ENCODE data around the gene MYO6.

MYO6 gene

DNA sequence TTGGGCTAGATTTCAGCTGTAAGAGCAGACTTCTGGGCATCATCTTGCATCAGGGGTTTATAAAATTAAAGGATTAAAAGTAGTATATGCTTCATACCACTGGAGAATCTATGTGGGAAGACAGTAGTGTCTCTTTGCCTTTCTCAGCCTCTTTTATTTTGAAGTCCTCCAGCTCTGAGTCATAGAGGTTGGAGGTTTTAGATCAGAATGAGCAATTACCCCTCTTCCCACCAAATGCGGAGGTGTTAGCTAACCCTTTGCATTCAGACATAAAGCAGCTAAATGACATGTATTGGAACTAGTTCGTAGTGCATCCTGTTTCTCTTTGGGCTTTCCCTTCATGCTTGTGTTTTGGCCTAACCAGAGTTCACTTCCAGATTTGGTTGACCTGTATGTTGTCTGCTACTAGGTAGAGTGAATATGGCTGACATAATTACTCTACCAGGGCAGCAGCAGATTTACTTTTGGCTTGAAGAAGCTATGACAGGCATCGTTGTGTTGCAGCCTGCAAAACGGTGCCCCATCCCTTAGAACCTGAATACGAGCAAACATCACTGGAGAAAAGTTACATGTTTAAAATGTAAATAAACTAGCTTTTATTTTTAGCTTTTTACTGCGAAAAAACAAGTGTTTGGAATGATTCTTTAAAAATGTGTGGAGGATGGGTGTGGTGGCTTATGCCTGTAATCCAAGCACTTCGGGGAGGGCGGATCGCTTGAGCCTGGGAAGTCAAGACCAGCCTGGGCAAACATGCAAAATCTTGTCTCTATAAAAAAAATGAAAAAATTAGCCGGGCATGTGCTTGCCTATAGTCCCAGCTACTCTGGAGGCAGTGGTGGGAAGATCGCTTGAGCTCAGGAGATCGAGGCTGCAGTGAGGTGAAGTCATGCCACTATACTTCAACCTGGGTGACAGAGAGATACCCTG is 82.2 kb downstream of the MYO6 start:
- no peak for DNase-seq

DNA sequence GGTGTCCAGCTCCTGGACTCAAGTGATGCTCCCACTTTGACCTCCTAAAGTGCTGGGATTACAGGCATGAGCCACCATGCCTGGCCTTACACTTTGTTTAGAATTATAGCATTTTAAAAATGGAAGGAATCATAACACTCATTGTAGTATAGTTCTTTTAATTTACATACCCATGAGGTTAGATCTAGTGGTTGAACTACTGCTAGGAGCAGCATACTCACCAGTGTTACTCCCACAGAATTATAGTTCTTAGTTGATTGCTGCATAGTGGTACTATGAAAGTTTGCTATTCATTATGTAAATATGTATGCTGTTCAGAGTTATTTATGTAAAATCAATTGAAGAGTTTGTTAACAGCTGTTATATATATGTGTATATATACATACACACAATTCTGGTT is 85.4 kb downstream of the MYO6 start:
- DNase-seq: no peak

DNA sequence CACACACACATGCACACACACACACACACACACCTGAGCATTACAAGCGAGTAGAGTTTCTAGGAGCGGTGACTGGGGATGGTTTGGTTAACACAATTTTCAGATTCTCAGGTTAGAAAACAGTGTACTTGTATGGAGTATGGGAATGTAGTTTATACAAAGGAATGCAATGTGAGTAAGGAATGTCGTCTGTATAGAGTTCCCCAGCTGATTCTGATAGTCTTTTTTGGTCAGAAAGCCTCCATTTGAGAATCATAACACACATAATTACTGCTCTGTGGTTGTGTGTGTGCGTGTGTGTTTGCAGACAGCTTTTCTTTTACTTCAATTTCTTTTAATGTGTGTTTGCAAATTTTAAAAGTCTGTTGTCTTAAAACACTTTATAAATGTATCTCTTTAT is 93.2 kb downstream of the MYO6 start:
- no peak for DNase-seq

DNA sequence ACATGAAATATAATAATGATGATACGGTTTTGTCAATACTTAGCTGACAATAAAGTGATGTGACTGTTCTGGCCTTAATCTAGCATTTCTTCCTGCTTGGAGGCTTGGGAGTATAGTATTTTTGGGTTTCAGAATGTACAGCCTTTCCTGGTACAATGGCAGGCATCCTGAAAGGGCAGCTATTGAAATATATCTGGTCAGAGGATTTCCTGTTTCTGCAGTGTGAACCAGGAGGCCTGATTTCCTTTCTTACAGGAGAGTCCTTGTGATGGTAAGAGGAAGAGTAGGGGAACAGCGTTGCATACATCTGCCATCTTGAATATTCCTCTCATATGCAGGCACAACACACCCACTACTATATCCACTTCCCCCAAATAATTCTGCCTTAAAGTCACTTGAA is 93.7 kb downstream of the MYO6 start:
- DNase-seq: no peak

DNA sequence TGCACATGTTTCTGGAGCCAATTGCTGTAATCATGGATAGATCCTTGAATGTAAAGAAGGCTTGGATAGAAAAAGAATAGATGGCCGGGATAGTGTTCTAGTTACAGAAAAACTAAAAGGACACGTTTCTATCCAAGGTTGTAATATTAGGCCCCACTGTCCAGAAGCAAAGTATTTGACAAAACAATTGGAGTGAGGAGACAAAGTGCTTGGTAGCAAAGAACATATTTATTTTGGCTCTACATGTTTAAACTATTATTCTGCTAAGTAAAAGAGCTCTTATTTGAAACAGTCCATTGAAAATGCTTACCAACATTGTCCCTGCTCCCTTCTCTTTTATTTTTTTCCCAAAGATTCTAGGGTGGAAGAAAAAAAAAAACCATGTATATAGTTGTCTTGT is 94.4 kb downstream of the MYO6 start:
- DNase-seq: no peak

DNA sequence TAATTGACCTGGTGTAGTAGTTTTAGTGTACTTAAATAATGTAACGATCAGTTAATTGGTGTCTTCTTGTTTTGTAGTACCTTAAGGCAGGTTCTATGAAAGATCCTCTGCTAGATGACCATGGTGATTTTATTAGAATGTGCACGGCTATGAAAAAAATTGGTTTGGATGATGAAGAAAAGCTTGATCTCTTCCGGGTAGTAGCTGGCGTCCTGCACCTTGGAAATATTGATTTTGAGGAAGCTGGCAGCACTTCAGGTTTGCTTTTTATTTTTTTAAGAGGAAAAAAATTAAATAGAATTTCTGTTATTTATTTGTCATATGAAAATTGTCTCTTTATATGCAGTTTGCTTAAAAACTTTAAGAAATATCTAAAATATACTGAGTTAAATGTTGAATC is 99.2 kb downstream of the MYO6 start:
- DNase-seq: no peak

DNA sequence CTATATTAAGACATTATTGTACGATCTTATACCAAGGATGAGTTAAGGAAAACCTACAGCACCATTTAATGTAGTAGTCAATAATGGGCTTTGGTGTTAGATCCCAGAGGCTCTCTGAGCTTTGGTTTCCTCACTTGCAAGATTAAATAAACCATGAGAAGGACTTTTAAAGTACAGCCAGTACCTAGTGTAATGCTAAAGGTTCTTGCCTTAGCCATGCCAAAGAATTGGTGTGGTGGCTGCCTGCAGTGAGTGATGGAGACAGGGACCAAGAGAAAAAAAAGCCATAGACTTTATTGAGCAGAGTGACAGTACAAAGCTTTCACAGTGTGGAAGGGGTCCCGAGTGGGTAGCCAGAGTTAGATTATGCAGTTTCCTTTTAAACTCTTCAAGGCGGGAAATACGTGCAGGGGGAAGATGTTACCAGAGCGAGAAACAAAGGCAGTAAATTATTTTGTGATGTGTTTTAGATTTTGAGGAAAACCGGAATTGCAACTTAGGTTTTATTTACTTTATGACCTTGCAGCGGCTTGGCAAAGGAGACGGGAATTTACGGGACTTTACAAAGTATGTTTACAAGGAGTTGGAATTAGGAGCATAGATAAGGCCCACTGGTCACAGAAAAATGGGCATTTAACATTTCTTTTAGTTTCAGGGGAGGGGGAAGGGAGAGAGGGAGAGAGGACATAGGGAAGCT is 100.4 kb downstream of the MYO6 start:
- DNase-seq: no peak

DNA sequence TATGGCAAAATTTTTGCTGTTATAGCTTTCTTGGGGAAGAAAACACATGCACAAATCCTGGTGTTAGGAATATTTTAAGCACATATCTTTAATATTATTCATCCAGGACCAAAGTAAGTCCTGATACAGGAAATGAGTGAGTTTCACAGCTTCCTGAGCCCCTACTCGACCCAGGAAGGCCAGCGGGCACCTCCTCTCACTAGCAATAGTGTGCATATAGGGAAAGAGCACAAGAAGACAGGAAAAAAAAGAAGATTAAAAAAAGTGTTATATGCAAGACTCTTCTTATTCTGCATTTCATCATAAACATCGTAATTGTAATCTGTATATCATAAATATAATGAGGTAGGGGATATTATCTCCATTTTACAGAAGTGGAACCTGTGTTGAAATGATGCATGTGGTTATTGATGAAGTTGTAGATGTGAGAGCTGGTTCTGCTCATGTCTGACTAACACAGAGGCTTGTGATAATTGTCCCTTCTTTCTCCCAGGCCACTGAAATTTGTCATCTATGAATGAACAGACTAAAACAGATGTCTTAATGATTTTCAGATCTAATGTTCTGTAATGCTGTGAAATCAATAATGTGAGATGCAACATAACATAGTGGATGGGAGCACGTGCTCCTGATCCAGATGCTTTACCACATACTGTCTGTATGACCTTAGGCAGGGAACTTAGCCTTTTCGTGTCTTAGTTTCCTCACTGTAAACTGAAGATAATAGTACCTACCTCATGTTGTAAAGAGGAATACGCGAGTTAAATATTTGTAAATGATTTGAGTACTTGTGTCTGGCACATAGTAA is 101.2 kb downstream of the MYO6 start:
- no peak for DNase-seq

DNA sequence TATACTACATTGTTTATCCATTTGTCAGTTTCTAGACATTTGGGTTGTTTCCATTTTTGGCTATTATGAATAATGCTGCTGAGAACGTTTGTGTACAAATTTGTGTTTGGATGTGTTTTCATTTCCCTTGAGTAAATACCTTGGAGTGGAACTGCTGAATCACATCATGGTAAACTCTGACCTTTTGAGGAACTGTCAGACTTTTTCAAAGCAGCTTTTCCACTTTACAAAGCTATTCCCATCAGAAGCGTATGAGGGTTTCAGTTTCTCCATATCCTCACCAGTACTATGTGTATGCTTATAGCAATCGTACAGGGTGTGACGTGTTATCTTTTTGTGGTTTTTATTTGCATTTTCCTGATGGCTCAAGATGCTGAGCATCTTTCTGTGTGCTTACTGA is 103.7 kb downstream of the MYO6 start:
- DNase-seq: no peak

DNA sequence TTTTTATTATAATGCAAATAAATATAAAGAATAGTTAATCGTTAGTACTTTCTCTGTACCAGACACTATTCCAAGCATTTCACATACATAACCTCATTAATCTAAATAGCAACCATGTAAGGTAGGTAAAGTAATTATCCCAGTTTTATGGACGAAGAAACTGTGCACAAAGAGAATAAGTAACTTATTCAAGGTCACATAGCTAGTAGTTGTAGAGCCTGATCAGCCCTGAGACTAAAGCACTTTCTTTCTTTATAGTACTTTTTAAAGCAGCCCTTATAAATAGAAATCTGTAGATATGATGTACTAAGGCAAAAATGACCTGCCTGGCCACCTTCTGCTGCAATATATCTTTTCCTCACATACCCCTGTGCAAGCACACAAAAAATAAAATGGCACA is 104.8 kb downstream of the MYO6 start:
- DNase-seq: no peak

DNA sequence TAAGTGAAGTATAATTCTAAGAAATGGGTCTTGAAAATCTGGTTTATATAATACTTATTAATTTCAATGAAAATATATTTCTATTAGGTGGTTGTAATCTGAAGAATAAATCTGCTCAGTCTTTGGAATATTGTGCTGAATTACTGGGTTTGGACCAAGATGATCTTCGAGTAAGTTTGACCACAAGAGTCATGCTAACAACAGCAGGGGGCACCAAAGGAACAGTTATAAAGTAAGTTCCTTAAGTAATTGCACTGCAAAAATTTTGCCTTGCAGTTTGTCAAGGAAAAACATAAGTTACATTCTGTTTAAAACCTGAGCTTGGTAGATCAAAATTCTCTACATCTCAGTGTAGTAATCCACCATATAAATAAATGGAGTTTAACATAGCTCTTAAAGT is 106.0 kb downstream of the MYO6 start:
- DNase-seq: peak; percentile 38

DNA sequence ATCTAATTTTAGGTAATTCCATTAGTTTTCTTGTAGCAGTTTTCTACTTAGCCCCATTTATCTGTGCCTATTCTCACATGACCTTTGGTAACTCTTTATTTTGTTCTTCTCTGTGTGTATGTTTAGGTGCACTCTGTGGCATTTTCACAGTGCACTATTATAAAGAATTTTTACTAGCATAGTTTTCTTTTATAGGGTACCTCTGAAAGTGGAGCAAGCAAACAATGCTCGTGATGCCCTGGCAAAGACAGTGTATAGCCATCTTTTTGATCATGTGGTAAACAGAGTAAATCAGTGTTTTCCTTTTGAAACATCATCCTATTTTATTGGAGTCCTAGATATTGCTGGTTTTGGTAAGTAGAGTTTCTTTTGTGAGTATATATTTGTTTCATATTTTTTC is 107.9 kb downstream of the MYO6 start:
- no peak for DNase-seq

DNA sequence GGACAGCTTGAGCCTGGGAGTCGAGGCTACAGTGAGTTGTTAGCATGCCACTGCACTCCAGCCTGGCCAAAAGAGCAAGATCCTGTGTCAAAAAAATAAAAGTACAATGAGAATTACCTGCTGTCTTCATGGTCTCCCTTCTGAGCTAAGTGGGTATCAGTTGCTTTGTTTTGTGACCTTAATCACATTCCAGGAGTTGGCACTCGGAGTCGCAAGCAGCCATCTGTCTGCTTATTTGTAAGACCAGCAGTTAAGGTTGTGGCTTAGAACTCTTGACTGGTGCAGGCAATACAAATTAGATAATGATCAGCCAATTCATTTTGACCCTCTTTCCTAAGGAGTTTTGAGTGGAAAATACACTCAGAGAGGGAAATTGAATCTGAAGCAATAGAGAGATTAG is 114.0 kb downstream of the MYO6 start:
- DNase-seq: no peak

DNA sequence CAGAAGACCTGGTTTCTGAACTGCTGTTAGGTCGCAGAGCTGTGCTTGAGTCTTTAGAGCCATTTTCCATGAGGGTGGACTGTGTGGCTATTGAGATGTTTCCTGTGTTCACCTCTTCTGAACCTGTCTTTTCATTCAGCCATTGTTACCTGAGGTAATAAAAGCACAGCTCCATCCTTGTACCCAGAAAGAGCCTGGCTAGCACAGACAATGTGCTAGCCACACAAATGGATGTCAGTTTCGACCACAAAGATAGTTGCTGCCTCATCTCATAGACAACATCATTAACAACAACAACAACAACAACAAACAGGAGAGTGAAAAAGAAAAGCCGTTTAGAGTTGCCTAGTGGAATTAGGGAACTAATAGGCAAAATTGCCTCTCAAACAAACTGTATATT is 114.7 kb downstream of the MYO6 start:
- DNase-seq: no peak

DNA sequence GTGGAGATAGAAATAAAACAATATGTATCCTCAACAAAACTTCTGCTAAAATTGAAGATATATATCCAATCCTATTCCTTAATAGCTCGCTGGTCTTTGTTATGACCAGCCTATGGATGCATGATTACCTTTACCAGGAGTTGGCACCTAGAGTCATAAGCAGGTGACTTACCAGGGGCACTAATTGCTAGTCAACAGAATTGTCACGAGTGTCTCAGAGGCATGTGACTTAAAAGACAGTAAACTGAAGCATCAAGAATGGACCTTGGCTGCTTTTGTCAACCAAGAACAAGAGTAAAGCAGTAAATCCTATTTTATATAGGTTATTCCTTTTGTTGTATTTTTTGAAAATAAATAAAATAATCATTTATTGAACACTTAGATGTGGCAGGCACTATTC is 115.4 kb downstream of the MYO6 start:
- no peak for DNase-seq

DNA sequence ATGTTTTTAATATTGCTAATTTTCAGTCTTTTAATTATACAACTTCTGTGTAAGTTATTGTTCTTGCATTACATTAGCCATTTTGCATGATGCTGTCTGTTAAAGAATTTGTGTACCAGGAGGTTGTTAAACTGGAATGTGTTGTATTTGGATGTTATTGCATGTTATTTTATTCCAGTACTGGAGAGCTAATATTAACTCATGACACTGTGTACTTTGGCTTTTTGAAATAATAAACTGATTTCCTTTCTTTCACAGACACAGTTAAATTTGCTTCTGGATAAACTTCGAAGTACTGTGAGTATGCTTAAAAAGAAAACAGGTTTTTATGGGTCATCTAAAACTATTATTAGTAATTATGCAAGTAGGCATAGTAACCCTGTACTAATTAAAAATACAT is 121.3 kb downstream of the MYO6 start:
- no peak for DNase-seq

DNA sequence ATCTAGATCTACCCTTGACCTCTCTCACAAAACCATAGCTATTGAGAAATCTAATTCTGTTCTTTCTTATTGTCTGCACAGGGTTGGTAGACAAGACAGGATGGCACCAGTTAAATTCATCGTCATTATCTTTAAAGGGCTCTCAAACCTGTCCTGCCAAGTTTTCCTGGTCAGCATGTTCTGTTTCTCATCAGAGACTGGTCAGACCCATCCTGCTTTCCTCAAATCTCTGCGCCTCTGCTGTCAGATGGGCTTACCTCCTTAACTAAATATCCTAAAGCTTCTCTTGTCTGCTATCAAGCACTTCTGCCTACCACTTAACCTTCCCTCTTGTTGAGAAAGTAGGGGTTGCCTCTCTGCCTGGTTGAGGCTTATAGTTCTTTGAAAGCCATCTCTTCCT is 125.2 kb downstream of the MYO6 start:
- DNase-seq: no peak

DNA sequence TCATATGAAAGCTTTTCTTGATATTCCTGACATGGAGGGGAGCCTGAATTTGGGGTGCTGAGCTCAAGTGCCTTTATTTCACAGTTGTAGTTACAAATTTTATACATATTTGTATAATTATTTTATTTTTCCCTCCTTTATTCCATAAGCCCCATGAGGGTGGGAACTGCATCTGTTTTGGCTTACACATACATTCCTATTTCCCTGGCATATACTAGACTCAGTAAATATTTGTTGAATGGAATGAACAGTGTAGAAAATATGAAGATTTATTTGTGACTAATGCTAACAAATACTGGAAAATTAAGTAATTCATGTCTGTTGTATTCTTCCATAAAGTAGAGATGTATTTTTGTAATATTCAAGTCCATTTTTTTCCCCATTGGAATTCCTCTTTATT is 127.1 kb downstream of the MYO6 start:
- no peak for DNase-seq

DNA sequence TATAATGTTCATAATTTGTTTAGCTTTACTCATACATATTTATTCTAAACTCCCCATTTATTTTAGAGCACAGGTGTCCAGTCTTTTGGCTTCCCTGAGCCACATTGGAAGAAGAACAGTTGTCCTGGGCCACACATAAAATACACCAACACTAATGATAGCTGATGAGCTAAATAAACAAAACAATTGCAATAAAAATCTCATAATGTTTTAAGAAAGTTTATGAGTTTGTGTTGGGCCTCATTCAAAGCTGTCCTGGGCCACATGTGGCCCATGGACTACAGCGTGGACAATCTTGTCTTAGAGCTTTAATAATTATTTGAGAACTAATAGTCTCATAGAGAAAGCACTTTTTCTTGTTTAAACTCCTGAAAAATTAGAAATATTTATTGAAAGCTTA is 131.3 kb downstream of the MYO6 start:
- no peak for DNase-seq

DNA sequence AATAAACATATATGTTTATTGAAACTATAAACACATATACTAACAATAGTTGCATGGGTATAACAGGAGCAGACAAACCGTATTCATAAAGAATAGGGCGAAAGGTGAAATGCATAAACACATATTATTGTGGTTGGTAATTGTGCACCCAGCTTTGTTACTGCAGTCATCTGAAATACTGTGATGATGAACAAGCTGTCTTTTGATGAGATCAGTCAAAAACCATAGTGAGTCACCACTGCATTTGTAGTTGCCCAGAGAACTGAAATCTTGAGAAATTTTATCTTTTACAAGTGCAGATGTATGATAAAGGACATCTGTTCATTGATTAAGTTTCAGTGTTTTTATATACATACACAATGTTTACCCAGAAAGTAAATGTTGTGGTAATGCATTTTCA is 133.7 kb downstream of the MYO6 start:
- DNase-seq: no peak

DNA sequence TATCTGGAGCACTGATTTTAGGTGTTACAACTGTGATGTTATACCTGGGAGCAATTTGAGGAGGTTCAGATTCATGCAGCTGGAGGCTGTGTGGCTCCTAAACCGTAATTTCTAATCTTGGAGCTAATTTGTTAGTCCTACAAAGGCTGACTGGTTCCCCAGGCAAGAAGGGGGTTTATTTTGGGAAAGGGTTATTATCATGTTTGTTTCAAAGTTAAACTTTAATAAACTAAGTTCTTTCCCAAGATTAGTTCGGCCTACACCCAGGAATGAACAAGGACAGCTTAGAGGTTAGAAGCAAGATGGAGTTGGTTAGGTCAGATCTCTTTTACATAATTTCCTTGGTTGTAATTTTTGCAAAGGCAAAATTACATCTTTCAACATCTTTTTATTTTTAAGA is 135.8 kb downstream of the MYO6 start:
- DNase-seq: no peak

DNA sequence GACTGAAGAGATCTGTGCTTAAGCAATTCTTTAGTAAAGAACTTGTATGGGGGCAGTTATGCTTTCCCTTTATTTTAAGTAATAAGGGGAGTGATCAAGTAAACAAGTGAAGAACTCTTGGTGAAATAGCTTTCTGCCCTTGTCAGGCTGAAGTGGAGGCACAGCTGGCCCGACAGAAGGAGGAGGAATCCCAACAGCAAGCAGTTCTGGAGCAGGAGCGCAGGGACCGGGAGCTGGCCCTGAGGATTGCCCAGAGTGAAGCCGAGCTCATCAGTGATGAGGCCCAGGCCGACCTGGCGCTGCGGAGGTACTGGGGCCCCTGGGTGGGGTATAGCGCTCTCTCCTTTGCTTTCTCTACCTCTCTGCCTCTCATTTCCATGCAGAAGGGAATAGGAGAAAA is 143.3 kb downstream of the MYO6 start:
- no peak for DNase-seq

DNA sequence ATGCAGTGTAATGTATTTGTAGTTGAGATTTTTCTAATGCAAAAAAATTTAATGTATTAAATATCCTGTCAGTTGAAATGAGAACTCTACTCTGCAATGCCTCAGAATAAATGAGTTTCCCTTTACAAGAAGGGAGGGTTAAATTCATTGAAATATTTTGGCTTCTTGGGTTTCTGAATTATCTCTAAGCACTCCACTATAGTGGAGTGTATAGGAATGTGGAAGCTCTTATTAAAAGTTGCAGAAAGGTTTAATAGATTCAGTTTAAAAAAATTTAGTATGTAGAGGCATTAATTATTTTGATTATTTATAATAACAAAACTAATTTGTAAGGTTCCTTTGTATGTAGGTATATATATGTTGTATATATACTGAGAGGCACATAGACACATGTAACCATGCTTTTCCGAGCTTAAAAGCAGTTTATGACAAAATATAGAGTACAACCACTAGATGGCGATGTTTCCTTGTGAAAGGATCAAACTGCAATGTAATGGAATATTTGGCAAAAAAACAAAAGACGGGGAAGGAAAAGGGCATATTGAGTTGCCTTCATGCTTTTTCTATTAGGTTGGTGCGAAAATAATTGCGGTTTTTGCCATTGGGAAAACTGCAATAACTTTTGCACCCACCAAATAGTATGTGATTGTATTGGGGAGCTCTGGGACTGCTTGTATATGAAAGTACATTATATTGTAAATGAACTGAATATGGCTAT is 144.2 kb downstream of the MYO6 start:
- DNase-seq: peak; percentile 35
